Measurements from ENCODE around the gene SLC25A3.

SLC25A3 gene

DNA sequence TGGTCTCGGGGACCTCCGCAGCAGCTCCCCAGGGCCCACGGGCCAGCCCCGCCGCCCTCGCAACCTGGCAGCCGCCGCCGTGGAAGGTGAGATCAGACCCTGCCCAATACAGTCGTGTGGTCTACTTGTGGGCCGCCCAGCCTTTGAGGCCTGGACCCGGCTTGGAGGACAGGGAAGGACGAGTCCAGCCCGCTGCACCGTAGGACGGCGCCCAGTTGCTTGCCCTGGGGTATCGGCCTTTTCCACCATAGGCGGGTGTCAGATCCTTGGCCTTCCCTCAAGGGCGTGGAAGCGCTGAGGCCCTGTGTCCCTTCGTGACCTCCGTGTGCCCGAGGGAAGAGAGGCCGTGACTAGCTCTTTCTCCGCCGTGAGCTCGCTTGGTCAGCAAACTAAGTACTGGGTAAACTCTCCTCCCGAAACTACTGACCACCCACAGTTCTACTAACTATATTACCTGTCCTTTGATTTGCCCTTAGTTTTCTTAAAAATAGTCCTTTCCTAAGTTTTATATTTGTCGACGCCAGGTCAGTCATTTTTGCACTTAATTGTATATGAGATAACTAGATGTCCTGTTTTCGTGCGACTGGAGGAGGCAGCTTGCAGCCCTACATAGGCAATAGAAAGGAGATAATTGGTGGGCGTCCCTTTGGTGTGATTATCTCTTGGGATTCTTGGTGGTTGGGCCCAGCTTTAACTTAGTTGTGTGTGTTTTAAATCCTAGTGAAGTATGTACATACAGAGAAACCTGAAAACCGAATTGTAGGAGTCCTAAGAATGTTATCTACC, 757 bp downstream of the SLC25A3 start (continued):
- TF ChIP-seq ZNF768 (tag by site-specific recombination; IDR thresholded peaks at IDR 0.05): no peak
- TF ChIP-seq HOXD13 (CRISPR knock-in tag; IDR thresholded peaks at IDR 0.05; ENCODE audit: borderline replicate concordance): no peak
- TF ChIP-seq, protein P1, sequence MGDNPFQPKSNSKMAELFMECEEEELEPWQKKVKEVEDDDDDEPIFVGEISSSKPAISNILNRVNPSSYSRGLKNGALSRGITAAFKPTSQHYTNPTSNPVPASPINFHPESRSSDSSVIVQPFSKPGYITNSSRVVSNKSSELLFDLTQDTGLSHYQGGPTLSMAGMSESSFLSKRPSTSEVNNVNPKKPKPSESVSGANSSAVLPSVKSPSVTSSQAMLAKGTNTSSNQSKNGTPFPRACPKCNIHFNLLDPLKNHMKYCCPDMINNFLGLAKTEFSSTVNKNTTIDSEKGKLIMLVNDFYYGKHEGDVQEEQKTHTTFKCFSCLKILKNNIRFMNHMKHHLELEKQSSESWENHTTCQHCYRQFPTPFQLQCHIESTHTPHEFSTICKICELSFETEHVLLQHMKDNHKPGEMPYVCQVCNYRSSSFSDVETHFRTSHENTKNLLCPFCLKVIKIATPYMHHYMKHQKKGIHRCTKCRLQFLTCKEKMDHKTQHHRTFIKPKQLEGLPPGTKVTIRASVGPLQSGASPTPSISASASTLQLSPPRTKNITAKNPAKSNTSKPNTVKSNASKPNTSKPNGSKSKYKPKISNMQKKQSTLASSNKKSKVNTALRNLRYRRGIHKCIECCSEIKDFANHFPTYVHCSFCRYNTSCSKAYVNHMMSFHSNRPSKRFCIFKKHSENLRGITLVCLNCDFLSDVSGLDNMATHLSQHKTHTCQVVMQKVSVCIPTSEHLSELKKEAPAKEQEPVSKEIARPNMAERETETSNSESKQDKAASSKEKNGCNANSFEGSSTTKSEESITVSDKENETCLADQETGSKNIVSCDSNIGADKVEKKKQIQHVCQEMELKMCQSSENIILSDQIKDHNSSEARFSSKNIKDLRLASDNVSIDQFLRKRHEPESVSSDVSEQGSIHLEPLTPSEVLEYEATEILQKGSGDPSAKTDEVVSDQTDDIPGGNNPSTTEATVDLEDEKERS (tag by site-specific recombination; IDR thresholded peaks at IDR 0.05): no peak

DNA sequence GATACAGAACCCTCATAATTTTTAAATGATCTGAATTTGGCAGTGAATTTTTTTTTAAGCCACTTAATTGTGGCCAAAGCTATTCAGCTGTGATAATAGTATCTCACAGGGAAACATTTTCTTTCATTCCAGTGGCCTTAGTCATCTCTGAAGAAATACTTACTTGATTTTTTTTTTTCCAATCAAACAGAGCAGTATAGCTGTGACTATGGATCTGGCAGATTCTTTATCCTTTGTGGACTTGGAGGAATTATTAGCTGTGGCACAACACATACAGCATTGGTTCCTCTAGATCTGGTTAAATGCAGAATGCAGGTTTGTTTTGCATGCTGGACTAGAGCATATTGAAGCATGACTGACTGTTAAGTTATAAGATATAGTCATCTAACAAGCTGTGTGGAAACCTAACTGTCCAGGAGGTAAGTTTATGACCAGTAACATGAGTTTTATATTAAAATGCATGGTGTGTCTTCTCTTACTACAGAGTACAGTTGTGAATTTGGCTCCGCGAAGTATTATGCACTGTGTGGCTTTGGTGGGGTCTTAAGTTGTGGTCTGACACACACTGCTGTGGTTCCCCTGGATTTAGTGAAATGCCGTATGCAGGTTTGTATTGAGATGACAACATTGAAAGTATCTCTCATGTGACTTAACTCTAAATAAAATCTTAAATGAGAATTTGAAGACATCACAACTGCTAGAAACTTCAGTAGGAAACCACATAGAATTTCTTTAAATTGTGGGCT, 1.9 kb downstream of the SLC25A3 start:
- no peak overlapping the region for H3K27ac ChIP-seq (ENCODE audit: extremely low read depth, low read depth, low read length)
- H3K36me3 ChIP-seq (ENCODE audit: control insufficient read depth in 2 of 2, insufficient read depth in 1 of 2, low read length in 2 of 2): peaks cover 43 to 53% of the 10 kb centered on the region in 2 experiments
- H3K4me1 ChIP-seq (ENCODE audit: control insufficient read depth, insufficient read depth, low read length): peaks cover 6% of the 10 kb centered on the region
- TF ChIP-seq ZNF558 (tag by site-specific recombination; IDR thresholded peaks at IDR 0.05) (no peak), GLIS1 (tag by site-specific recombination; IDR thresholded peaks at IDR 0.05) (peak; percentile 13; the same call in 1 of the 2 replicates), ZIC2 (tag by site-specific recombination; IDR thresholded peaks at IDR 0.05) (no peak), ZNF791 (tag by site-specific recombination; IDR thresholded peaks at IDR 0.05) (no peak), ZNF394 (tag by site-specific recombination; IDR thresholded peaks at IDR 0.05; ENCODE audit: borderline replicate concordance) (no peak), BCL11B (tag by site-specific recombination; IDR thresholded peaks at IDR 0.05; ENCODE audit: low read depth) (no peak), ZNF426 (tag by site-specific recombination; IDR thresholded peaks at IDR 0.05) (no peak), WT1 (tag by site-specific recombination; IDR thresholded peaks at IDR 0.05) (no peak), ZBTB48 (tag by site-specific recombination; IDR thresholded peaks at IDR 0.05) (no peak), ZNF664 (tag by site-specific recombination; IDR thresholded peaks at IDR 0.05) (peak; percentile 69; the same call in 1 of the 2 replicates), ZNF621 (tag by site-specific recombination; IDR thresholded peaks at IDR 0.05) (no peak), ZNF514 (tag by site-specific recombination; IDR thresholded peaks at IDR 0.05) (no peak)
- TF ChIP-seq, protein P2, sequence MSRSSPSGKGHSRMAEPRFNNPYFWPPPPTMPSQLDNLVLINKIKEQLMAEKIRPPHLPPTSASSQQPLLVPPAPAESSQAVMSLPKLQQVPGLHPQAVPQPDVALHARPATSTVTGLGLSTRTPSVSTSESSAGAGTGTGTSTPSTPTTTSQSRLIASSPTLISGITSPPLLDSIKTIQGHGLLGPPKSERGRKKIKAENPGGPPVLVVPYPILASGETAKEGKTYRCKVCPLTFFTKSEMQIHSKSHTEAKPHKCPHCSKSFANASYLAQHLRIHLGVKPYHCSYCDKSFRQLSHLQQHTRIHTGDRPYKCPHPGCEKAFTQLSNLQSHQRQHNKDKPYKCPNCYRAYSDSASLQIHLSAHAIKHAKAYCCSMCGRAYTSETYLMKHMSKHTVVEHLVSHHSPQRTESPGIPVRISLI (tag by site-specific recombination; IDR thresholded peaks at IDR 0.05): 0 out of 2 replicates have a peak, but pooled peaks have one; percentile 42
- TF ChIP-seq, protein P3, sequence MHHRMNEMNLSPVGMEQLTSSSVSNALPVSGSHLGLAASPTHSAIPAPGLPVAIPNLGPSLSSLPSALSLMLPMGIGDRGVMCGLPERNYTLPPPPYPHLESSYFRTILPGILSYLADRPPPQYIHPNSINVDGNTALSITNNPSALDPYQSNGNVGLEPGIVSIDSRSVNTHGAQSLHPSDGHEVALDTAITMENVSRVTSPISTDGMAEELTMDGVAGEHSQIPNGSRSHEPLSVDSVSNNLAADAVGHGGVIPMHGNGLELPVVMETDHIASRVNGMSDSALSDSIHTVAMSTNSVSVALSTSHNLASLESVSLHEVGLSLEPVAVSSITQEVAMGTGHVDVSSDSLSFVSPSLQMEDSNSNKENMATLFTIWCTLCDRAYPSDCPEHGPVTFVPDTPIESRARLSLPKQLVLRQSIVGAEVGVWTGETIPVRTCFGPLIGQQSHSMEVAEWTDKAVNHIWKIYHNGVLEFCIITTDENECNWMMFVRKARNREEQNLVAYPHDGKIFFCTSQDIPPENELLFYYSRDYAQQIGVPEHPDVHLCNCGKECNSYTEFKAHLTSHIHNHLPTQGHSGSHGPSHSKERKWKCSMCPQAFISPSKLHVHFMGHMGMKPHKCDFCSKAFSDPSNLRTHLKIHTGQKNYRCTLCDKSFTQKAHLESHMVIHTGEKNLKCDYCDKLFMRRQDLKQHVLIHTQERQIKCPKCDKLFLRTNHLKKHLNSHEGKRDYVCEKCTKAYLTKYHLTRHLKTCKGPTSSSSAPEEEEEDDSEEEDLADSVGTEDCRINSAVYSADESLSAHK (tag by site-specific recombination; IDR thresholded peaks at IDR 0.05): no peak
- TF ChIP-seq, protein P4, sequence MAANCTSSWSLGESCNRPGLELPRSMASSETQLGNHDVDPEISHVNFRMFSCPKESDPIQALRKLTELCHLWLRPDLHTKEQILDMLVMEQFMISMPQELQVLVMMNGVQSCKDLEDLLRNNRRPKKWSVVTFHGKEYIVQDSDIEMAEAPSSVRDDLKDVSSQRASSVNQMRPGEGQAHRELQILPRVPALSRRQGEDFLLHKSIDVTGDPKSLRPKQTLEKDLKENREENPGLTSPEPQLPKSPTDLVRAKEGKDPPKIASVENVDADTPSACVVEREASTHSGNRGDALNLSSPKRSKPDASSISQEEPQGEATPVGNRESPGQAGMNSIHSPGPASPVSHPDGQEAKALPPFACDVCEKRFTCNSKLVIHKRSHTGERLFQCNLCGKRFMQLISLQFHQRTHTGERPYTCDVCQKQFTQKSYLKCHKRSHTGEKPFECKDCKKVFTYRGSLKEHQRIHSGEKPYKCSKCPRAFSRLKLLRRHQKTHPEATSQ (tag by site-specific recombination; IDR thresholded peaks at IDR 0.05): no peak
- TF ChIP-seq, protein P5, sequence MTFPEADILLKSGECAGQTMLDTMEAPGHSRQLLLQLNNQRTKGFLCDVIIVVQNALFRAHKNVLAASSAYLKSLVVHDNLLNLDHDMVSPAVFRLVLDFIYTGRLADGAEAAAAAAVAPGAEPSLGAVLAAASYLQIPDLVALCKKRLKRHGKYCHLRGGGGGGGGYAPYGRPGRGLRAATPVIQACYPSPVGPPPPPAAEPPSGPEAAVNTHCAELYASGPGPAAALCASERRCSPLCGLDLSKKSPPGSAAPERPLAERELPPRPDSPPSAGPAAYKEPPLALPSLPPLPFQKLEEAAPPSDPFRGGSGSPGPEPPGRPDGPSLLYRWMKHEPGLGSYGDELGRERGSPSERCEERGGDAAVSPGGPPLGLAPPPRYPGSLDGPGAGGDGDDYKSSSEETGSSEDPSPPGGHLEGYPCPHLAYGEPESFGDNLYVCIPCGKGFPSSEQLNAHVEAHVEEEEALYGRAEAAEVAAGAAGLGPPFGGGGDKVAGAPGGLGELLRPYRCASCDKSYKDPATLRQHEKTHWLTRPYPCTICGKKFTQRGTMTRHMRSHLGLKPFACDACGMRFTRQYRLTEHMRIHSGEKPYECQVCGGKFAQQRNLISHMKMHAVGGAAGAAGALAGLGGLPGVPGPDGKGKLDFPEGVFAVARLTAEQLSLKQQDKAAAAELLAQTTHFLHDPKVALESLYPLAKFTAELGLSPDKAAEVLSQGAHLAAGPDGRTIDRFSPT (tag by site-specific recombination; IDR thresholded peaks at IDR 0.05): no peak
- TF ChIP-seq, protein P6, sequence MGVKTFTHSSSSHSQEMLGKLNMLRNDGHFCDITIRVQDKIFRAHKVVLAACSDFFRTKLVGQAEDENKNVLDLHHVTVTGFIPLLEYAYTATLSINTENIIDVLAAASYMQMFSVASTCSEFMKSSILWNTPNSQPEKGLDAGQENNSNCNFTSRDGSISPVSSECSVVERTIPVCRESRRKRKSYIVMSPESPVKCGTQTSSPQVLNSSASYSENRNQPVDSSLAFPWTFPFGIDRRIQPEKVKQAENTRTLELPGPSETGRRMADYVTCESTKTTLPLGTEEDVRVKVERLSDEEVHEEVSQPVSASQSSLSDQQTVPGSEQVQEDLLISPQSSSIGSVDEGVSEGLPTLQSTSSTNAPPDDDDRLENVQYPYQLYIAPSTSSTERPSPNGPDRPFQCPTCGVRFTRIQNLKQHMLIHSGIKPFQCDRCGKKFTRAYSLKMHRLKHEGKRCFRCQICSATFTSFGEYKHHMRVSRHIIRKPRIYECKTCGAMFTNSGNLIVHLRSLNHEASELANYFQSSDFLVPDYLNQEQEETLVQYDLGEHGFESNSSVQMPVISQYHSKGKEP (tag by site-specific recombination; IDR thresholded peaks at IDR 0.05): no peak
- ChIA-PET CTCF (interaction anchor here (0.6 to 3.0 kb wide), 7 partner anchors 9 to 426 kb away, joined by 3 to 18 read pairs (median 4); no protein-coding TSS in a partner anchor), POLR2A (interaction anchor here (0.8 to 2.9 kb wide), 9 partner anchors 11 to 80 kb away, joined by 3 to 26 read pairs (median 4); partner anchors contain the start of genes IKBIP and TMPO)
- peak overlapping the region; percentile 95 for H3K4me3 ChIP-seq (ENCODE audit: low read depth, low read length)
- no peaks in the 10 kb centered on the region for H3K9me3 ChIP-seq (ENCODE audit: control insufficient read depth, insufficient read depth, low read depth, low read length)

All from HEK293 (cell line).